Fibroblast of gingiva (primary cell): ENCODE measurements around the gene SLC2A14.
A peak's percentile ranks its signal among the peaks of the same experiment; 100 is the strongest.
"Not testable (repeated sequence)": the region's sequence is repeated elsewhere in the genome, so short reads cannot be mapped to it uniquely, and the experiment has no call there.

Experiments
- DNase-seq: peaks from one replicate; pipeline ENCODE4 v3.0.0-alpha.2; 2011; ENCODE audit warnings: low read depth

Gene SLC2A14

DNA sequence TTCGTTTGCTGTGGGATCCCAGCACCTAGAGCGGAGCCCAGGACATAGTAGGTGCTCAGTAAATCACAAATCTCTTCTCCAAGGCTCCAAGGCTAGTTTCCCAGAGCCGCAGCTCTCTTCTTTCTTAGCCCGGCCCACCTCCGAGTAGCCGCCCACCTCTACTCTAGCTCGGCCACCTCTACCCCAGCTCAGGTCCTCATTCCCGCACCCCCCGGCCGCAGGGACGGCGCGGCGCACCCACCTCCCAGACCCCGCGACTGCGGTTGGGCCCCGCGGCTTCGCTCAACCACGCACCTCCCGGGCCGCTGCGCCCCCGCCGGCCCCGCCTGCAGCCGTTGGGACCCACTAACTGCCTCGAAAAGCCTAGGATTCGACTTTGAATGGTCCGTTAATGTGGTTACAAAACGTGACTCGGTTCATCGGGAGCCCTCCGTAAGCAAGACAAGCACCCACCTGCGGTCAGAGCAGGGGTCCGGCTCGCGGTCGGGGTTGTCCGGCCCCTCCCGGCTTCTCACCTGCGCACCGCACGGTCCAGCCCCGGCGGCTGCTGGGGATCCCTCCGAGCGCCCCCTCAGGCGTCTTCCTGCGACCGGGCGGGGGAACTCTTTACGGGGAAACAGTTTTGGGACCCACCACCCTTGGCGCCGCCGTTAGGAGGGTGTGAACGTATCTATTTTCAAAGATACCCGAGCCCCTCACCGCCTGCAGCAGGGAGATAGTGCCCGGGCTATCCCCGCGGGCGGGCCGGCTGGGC lies at the start of gene SLC2A14:
SLC2A14 (minus strand) TSS at position 350 of the 754 bp plus-strand sequence. CDS start 3,035 bp downstream, outside the sequence.
- no peak for DNase-seq

DNA sequence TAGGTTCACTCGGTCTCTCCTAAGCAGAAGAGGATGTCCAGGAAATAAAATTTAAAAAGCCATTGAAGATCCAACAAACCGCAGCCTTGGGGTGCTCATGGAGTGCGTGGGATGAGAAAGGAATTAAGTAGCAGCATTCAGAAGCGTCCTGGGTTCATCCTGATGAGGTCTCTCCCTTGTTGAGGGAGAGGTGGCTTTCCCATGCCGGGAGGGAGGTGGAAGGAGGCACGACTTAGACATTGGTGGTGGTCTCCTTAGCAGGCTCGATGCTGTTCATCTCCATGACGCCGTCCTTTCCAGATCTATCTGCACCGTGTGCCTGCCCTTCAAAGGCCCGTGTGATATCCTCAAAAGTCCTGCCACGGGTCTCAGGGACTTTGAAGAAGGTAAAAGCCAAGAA lies 48.5 kb upstream of the SLC2A14 start:
- not testable (repeated sequence) for DNase-seq

DNA sequence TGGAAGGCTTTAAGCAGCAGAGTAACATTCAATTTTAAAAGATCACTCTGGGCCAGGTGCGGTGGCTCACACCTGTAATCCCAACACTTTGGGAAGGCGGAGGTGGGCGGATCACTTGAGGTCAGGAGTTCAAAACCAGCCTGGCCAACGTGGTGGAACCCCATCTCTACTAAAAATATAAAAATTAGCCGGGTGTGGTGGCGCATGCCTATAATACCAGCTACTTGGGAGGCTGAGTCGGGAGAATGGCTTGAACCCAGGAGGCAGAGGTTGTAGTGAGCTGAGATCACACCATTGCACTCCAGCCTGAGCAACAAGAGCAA lies 45.5 kb upstream of the SLC2A14 start:
- DNase-seq, result not testable (repeated sequence)

DNA sequence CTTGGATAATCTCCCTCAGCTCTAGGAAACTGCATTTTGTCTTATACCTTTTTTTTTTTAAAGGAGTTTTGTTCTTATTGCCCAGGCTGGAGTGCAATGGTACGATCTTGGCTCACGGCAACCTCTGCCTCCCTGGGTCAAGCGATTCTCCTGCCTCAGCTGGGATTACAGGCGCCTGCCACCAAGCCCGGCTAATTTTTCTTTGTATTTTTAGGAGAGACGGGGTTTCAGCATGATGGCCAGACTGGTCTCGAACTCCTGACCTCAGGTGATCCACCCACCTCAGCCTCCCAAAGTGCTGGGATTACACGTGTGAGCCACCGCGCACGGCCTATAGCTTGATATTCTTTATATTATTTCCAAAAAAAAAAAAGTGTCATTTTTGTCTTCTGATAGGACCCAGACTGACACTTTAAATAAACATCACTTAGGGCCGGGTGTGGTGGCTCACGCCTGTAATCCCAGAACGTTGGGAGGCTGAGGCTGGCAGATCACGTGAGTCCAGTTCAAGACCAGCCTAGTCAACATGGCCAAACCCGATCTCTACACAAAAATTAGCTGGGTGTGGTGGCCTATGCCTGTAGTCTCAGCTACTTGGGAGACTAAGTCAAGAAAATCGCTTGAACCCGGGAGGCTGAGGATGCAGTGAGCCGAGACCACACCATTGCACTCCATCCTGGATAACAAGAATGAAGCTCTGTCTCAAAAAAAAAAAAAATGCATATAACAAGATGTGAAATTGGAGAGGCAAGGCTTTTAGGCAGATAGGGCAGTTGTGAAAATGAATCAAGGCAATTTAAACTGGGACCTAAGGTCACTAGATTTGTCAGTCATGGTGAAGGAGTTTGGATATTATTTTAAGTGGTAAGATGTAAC lies 44.9 kb upstream of the SLC2A14 start:
- DNase-seq, result no peak

DNA sequence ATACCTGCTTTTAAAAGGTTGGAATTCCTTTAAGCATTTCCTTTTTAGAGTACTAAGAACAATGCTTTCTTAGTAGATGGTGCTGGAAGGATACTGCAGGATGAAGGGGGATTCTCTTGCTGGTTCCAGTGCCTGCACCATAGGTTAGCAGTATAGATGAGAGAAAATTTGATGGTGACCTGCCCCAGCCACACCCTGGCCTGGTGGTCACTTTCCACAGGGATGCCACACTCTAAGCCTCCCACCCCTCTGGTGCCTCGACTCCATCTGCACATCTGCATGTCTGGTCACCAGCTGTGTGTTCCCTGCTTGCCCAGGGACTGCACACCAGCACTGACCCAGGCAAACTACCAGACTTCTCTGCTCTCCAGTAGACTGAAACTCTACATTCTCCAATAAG lies 44.2 kb upstream of the SLC2A14 start:
- no peak for DNase-seq

DNA sequence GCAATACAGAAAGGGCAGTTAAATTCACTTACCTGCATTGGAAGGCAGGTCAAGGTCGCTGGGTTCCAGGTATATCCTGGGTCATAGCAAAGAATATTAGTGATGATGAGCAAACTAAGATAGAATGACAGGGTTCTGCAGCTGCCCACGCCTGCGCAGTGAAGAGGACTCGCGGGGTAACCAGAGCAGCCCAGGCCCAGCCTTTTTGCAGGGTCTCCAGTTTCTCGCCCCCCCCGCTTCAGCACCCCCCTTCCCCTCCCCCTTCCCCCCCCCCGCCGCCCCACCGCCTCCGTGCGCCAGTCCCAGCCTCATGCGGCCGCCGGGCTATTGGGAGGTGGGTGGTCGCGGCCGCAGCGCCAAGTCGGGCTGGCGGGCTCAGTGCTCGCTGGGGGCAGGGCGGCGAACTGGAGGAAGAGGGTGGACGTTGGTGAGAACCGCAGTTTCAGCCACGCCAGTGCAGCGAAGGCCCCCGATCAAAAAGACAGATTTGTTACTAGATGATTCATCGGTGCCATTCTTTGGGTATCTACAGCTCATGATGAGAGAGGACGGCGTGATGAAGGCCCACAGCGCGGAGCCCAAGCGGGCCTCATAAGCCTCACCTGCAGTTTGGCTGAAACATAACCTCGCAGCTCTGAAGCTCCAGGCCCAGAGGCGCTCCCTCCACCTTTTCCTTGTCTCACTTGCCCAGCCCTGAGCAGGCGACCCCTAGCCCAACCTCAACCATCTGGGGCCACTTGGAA lies 43.1 kb upstream of the SLC2A14 start:
- no peak for DNase-seq

DNA sequence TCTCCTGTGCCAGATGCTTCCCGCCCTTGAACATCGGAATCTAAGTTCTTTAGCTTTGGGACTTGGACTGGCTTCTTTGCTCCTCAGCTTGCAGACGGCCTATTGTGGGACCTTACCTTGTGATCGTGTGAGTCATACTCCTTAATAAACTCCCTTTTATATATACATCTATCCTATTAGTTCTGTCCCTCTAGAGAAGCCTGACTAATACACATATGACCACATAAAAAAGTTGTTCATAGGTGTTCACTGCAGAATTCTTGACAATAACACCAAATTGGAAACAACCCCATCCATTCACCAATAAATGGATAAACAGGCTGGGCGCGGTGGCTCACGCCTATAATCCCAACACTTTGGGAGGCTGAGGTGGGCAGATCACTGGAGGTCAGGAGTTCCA lies 37.4 kb upstream of the SLC2A14 start:
- not testable (repeated sequence) for DNase-seq

DNA sequence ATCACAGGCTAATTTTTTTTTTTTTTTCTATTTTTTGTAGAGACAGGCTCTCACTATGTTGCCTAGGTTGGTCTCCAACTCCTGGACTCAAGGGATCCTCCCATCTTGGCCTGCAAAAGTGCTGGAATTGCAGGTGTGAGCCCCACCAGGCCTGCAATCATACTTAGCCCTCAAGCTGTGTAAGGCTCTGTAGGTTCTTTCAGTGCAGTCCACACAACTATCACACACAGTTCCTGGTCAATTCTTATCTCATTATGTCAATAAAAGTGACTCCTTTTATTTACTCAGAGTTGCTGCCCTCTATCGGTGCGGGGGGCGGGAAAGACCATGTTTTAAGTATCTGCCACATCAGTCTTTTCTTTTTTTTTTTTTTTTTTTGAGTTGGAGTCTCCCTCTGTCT lies 34.3 kb upstream of the SLC2A14 start:
- DNase-seq, result no peak

DNA sequence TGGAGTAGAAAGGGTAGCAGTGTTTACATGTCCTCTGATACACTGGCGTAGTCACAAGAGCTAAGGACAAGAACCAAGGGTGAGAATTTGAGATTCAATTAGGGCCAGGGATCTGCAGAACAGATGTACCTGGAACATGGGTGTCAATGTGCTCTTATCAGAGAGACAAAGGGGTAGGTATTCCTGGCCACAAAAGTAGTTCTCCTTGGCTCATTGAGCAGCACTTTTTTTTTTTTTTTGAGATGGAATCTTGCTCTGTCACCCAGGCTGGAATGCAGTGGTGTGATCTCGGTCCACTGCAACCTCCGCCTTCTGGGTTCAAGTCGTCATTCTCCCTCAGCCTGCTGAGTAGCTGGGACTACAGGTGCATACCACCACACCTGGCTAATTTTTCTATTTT lies 33.6 kb upstream of the SLC2A14 start:
- DNase-seq, result not testable (repeated sequence)

DNA sequence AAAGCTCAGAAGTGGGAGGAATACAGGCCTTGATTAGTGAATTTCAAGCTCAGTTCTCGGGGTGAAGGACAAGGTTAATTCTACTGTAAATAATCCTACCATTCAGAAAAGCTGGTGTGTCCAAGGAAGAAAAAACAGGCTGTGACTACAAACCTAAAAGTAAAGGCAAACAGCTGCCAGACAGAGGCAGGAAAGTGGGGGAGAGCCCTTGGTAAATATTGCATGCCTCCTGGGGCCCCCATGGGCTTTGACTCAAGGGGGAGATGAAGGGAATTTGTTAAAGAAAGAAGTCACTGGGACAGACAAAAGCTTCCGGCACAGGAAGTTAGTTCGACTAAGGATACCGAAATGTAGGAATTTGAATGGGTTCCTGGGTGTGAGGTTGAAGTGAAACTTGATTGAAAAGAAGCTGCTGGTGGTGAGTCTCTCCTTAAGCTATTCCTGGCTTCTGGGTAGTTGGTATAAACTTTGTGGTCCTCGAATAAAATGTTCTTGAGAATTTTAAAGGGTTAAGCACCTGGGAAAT lies 32.9 kb upstream of the SLC2A14 start:
- DNase-seq, result not testable (repeated sequence)

DNA sequence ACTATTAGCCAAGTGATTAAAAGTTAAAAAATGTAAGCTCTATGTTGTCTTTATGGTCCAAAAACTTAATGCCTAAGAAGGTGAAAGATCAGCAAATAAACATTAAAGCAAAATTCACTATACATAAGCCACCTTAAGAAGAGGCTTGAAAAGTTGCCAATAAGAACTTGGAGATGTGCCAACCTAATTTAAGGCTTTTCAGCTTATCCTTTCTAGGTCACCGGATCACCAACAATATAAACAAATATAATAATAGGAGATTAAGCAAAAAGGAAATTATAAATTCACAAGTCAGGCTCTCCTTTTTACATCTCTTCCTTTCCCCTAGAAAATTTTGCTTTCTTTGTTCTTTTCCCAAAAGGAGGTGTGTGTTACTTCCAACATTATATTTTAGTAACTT lies 32.4 kb upstream of the SLC2A14 start:
- no peak for DNase-seq

DNA sequence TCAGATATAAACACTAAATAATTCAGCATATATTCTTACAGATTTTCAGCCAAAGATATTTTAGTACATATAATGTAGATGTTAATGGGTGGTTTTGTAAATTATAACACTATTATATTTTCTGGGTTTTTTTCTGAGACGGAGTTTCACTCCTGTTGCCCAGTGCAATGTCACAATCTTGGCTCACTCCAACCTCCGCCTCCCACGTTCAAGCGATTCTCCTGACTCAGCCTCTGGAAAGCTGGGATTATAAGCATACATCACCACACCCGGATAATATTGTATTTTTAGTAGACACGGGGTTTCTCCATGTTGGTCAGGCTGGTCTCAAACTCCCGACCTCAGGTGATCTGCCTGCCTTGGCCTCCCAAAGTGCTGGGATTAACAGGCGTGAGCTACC lies 29.7 kb upstream of the SLC2A14 start:
- DNase-seq, result not testable (repeated sequence)

DNA sequence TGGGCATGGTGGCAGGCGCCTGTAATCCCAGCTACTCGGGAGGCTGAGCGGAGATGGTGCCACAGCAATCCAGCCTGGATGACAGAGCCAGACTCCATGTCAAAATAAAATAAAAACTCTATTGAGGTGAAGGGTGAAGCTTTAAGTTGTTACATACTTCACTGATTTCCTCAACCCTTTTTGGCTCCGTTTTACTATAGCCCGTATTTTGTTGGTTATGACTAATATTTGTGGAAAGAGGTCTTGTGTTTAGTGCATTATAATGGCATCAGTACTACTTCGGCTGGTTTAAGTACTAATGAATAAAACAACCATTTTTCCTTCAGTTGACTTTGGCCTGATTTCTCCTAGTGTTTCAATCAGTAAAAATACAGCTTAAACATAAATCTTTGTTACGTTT lies 27.0 kb upstream of the SLC2A14 start:
- DNase-seq, result peak; percentile 5

DNA sequence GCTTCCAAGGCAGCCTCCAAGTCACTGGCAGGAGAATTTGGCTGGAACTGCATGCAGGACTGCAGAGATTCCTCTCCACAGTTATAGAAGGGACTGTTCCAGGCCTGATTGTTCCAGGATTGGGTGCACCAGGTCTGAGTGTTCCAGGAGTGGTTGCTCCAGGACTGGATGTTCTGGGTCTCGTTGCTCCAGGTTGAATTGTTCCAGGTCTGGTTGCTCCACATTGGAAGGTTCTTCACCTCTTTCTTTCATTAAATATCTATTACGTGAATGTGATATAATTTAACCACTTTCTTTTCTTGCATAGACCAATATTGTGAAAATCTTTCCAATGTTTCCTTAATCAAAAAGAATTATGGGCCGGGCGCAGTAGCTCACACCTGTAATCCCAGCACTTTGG lies 24.0 kb upstream of the SLC2A14 start:
- DNase-seq, result not testable (repeated sequence)

DNA sequence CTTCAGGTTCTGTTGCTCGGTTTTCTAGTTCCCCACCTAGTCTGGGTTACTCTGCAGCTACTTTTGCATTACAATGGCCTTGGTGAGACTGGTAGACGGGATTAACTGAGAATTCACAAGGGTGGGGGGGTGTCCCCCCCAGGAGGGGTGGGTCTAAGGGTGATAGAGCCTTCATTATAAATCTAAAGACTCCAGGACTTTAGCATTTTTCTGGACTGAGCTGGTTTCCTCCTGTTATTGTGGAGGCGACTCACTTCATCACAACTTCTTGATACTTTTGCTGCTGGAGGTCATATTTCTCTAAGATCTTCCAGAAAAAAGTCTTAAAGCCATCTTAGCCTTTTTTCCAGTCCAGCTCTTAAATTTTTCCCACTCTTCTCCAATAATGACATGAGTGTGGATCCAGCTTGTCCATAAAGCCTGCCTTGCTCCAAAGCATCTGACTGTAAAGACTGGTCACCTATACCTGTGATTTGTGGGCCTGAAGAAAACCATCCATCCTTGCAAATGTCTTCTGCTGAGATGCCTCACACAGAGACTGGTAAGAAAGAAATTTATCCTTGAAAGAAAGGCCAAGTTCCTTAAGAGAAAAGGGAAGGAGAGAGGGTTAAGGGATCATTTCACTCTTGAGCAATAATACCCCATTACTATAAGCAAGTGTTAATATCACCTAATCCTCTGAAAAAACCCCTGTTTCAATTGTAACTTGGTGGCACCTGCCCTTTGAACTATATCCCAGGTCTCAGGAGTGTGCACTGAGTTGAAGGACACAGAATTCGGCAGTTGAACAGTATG lies 19.7 kb upstream of the SLC2A14 start:
- DNase-seq, result no peak

DNA sequence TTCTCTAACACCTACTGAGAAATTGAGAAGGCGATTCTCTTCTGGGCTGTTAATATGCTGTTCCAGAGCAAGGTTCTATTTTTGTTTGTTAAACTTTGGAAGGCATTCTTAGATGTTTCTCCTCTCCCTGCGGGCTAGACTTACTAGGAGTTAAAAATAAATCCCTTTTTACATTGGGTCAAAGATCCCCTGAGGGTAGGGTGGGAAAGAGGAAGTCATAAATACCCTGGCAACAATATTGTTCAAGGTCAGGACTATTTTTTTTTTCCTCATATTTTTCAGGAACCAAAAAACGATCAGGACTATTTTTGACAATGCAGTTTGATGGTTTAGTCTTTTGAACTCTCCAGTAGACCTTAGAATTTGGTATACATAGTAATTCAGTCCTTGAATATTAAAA lies 12.0 kb upstream of the SLC2A14 start:
- DNase-seq, result no peak

DNA sequence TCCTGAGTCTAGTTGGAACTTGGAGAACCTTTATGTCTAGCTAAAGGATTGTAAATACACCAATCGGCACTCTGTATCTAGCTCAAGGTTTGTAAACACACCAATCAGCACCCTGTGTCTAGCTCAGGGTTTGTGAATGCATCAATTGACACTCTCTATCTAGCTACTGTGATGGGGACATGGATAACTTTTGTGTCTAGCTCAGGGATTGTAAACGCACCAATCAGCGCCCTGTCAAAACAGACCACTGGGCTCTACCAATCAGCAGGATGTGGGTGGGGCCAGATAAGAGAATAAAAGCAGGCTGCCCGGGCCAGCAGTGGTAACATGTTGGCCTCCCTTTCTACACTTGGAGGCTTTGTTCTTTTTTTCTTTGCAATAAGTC lies 9.0 kb upstream of the SLC2A14 start:
- not testable (repeated sequence) for DNase-seq

DNA sequence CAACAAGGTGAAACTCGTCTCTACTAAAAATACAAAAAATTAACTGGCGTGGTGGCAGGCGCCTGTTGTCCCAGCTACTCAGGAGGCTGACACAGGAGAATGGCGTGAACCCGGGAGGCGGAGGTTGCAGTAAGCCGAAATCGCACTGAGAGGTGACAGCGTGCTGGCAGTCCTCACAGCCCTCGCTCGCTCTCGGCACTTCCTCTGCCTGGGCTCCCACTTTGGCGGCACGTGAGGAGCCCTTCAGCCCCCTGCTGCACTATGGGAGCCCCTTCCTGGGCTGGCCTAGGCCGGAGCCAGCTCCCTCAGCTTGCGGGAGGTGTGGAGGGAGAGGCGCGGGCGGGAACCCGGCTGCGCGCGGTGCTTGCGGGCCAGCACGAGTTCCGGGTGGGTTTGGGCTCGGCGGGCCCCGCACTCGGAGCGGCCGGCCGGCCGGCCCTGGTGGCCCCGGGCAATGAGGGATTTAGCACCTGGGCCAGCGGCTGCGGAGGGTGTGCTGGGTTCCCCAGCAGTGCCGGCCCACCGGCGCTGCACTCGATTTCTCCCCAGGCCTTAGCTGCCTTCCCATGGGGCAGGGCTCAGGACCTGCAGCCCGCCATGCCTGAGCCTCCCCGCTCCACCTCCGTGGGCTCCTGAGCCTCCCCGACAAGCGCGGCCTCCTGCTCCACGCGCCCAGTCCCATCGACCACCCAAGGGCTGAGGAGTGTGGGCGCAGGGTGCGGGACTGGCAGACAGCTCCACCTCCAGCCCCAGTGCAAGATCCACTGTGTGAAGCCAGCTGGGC lies 8.4 kb upstream of the SLC2A14 start:
- DNase-seq, result not testable (repeated sequence)

DNA sequence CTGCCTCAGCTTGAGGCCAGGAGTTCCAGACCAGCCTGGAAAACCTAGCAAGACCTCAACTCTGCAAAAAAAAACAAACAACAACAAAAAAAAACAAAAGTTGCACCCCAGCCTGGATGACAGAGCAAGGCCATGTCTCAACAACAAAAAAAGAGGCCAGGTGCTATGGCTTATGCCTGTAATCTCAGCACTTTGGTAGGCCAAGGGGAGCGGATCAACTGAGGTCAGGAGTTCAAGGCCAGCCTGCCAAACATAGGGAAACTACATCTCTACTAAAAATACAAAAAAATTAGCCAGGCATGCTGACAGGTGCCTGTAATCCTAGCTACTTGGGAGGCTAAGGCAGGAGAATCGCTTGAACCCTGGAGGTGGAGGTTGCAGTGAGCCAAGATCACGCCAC lies 6.5 kb upstream of the SLC2A14 start:
- DNase-seq, result no peak

DNA sequence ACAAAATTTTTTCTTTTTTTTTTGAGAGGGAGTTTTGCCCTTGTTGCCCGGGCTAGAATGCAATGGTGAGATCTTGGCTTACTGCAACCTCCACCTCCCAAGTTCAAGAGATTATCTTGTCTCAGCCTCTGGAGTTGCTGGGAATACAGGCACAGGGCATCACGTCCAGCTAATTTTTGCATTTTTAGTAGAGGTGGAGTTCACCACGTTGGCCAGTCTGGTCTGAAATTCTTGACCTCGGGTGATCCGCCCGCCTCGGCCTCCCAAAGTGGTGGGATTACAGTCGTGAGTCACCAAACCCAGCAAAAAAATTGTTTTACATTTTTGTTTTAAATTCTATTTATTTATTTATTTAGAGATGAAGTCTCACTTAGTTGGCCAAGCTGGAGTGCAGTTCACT lies 4.7 kb upstream of the SLC2A14 start:
- no peak for DNase-seq

DNA sequence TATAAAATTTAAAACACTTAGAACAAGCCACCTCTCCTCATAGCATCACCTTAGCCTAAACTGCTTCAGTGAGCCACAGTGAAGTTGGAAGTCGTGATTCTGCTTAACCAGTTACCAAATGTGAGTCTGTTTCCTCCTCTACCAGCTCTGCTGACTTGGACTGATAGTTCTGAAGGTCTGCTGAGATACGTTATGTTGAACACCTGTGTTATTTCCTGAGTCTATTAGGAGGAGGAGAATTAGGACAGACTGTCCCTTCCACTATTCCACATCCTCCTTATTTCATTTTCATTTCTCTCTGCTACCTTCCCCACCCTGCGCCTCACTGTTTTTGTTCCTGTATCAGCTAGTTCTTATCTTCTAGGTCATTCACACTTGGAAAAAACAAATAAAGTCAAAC lies 2.4 kb downstream of the SLC2A14 start:
- DNase-seq, result no peak
